Measurements from ENCODE around the gene SLC37A4. TPM values are rescaled to one million over a fixed set of nuclear protein-coding genes. Genes with fewer than 3 reads are reported as not detected.
"Not testable (repeated sequence)": the region's sequence is repeated elsewhere in the genome, so short reads cannot be mapped to it uniquely, and the experiment has no call there.

SLC37A4 gene
- total RNA-seq, 1 donor from 2014 or later = 21.9 TPM

GRCh38 chr11:119019996-119020395, 10.7 kb downstream of the SLC37A4 start:
- TF ChIP-seq CTCF (IDR thresholded peaks at IDR 0.05; ENCODE audit: unreplicated experiment) = no peak
- Mint-ChIP-seq H3K4me3 (ENCODE audit: unreplicated experiment) (peak overlapping the region; percentile 100), H3K27ac (ENCODE audit: unreplicated experiment) (no peak overlapping the region), H3K36me3 (ENCODE audit: low read depth, unreplicated experiment) (peaks cover 32% of the 10 kb centered on the region), H3K4me1 (ENCODE audit: unreplicated experiment) (peaks cover 31% of the 10 kb centered on the region), H3K9me3 (ENCODE audit: unreplicated experiment) (no peaks in the 10 kb centered on the region), H3K27me3 (ENCODE audit: unreplicated experiment) (peaks cover 4% of the 10 kb centered on the region)
- DNase-seq (ENCODE audit: low spot score) = no peak

- DNase-seq (ENCODE audit: low spot score) = peak; percentile 88
- Mint-ChIP-seq H3K27me3 (ENCODE audit: unreplicated experiment) (peaks cover 4% of the 10 kb centered on the region), H3K27ac (ENCODE audit: unreplicated experiment) (peak within 1 kb of the TSS; percentile 86), H3K36me3 (ENCODE audit: low read depth, unreplicated experiment) (peaks cover 25% of the 10 kb centered on the region), H3K4me3 (ENCODE audit: unreplicated experiment) (peak within 1 kb of the TSS; percentile 100), H3K9me3 (ENCODE audit: unreplicated experiment) (no peaks in the 10 kb centered on the region), H3K4me1 (ENCODE audit: unreplicated experiment) (peaks cover 14% of the 10 kb centered on the region)
- no peak for TF ChIP-seq CTCF (IDR thresholded peaks at IDR 0.05; ENCODE audit: unreplicated experiment)
Observed at GRCh38 chr11:119018074-119018938, 12.4 kb downstream of the SLC37A4 start, which contains the start of the genes RPS25 and TRAPPC4. Gene RPS25 (minus strand): TSS chr11:119018343. CDS start chr11:119018284, 59 bp downstream. Gene TRAPPC4 (plus strand): TSS chr11:119018766. CDS start chr11:119018796, 30 bp downstream.

GRCh38 chr11:119017377-119017776, 13.3 kb downstream of the SLC37A4 start:
- H3K27ac Mint-ChIP-seq (ENCODE audit: unreplicated experiment) = peak overlapping the region; percentile 86
- not testable (repeated sequence) for H3K27me3 Mint-ChIP-seq (ENCODE audit: unreplicated experiment); H3K9me3 Mint-ChIP-seq (ENCODE audit: unreplicated experiment); DNase-seq (ENCODE audit: low spot score)
- peaks cover 30% of the 10 kb centered on the region for H3K36me3 Mint-ChIP-seq (ENCODE audit: low read depth, unreplicated experiment)
- peak overlapping the region; percentile 100 for H3K4me3 Mint-ChIP-seq (ENCODE audit: unreplicated experiment)
- H3K4me1 Mint-ChIP-seq (ENCODE audit: unreplicated experiment) = peaks cover 14% of the 10 kb centered on the region

- DNase-seq (ENCODE audit: low spot score) = no peak
- Mint-ChIP-seq H3K27me3 (ENCODE audit: unreplicated experiment) (peaks cover 4% of the 10 kb centered on the region), H3K36me3 (ENCODE audit: low read depth, unreplicated experiment) (peaks cover 33% of the 10 kb centered on the region), H3K4me1 (ENCODE audit: unreplicated experiment) (peaks cover 14% of the 10 kb centered on the region), H3K4me3 (ENCODE audit: unreplicated experiment) (no peak overlapping the region), H3K9me3 (ENCODE audit: unreplicated experiment) (no peaks in the 10 kb centered on the region), H3K27ac (ENCODE audit: unreplicated experiment) (no peak overlapping the region)
- no peak for TF ChIP-seq CTCF (IDR thresholded peaks at IDR 0.05; ENCODE audit: unreplicated experiment)
Observed at GRCh38 chr11:119016216-119017009, 14.3 kb downstream of the SLC37A4 start.

GRCh38 chr11:119015054-119015611, 15.5 kb downstream of the SLC37A4 start:
- H3K27me3 Mint-ChIP-seq (ENCODE audit: unreplicated experiment) = peaks cover 4% of the 10 kb centered on the region
- peak overlapping the region; percentile 39 for H3K4me3 Mint-ChIP-seq (ENCODE audit: unreplicated experiment)
- no peak for TF ChIP-seq CTCF (IDR thresholded peaks at IDR 0.05; ENCODE audit: unreplicated experiment)
- no peak for DNase-seq (ENCODE audit: low spot score)
- H3K9me3 Mint-ChIP-seq (ENCODE audit: unreplicated experiment) = no peaks in the 10 kb centered on the region
- H3K27ac Mint-ChIP-seq (ENCODE audit: unreplicated experiment) = no peak overlapping the region
- H3K36me3 Mint-ChIP-seq (ENCODE audit: low read depth, unreplicated experiment) = peaks cover 40% of the 10 kb centered on the region
- H3K4me1 Mint-ChIP-seq (ENCODE audit: unreplicated experiment) = peaks cover 14% of the 10 kb centered on the region
